Right lobe of liver (tissue), 6 donors: ENCODE measurements around the gene GRM2. TPM values are rescaled to one million over a fixed set of nuclear protein-coding genes. Genes with fewer than 3 reads are reported as not detected.

ENCODE experiments used
- ATAC-seq, 4 donors: fragments of 200-7000 bp; cut with Tn5 transposase; one replicate each; pipeline ENCODE4 v1.9.1; 2020; ENCODE audit warnings: mild to moderate bottlenecking in 4 of 4, moderate library complexity in 4 of 4
- DNase-seq, 3 donors: peaks; one replicate each; pipeline ENCODE4 v3.0.0-alpha.2; 2020
- H3K27ac ChIP-seq, 3 donors: fragments of 200-600 bp; one replicate each; pipeline ENCODE4 v1.8.0; 2022
- H3K27me3 ChIP-seq, 2 donors: fragments of 200-600 bp; one replicate each; pipeline ENCODE4 v1.8.0; 2022
- H3K36me3 ChIP-seq, 4 donors: fragments of 200-600 bp; sonication (generic) in 1 of 4; one replicate each; pipeline versions ENCODE4 v1.5.1 to v1.8.0; 2017 to 2022; ENCODE audit warnings: control low read depth in 1 of 4
- H3K4me1 ChIP-seq, 4 donors: fragments of 200-600 bp; sonication (generic) in 1 of 4; one replicate each; pipeline versions ENCODE4 v1.5.1 to v1.8.0; 2017 to 2022; ENCODE audit warnings: control low read depth in 1 of 4
- H3K4me3 ChIP-seq, 3 donors: fragments of 200-600 bp; one replicate each; pipeline ENCODE4 v1.8.0; 2022
- H3K9me3 ChIP-seq, 4 donors: fragments of 200-600 bp; sonication (generic) in 1 of 4; one replicate each; pipeline versions ENCODE4 v1.5.1 to v1.8.0; 2017 to 2022; ENCODE audit warnings: control low read depth in 1 of 4
- CTCF ChIP-seq, 4 donors: fragments of 200-600 bp in 3 of 4; fragments of 450-650 bp in 1 of 4; IDR thresholded peaks; one replicate each; pipeline versions ENCODE4 v1.5.1 to v1.8.0; 2016 to 2022; ENCODE audit warnings: antibody characterized with exemption in 4 of 4, mild to moderate bottlenecking in 2 of 4
- POLR2A ChIP-seq: fragments of 450-650 bp; IDR thresholded peaks from one replicate; pipeline ENCODE4 v1.6.1; 2017; ENCODE audit warnings: antibody characterized with exemption, mild to moderate bottlenecking
- WGBS: methylation state at CpG from one replicate; pipeline ENCODE4 v1.1.6; 2018; ENCODE audit warnings: low coverage, low lambda C conversion rate; ENCODE audit not compliant: insufficient coverage; ENCODE audit errors: missing lambda C conversion rate; 5-methylcytosine and 5-hydroxymethylcytosine counted together
- intact Hi-C, 2 donors: fragments of 100-400 bp; cut with DNase I; formaldehyde crosslinking; loops; one replicate each; pipeline versions ENCODE4 v1.11.2 to v1.14.1; 2022
- total RNA-seq, 6 experiments: library from RNA; depleted of rRNA in 2 of 6; stranded (reverse); fragments of >200 nt in 2 of 6; fragmentation: NEBNext Ultra II Directional in 3 of 6; extraction: Animal tissue kit (Norgen Biotek cat#: 25700) in 3 of 6; gene quantifications; one replicate each; pipeline versions ENCODE4 v1.1.0 to v1.2.4, GENCODE V29; 2016 to 2023
- donor health status: DM: no; HTN: yes; CAD: no.
- donor health status: DM: no; HTN: no; CAD: no.
- donor health status: DM: no; HTN: no; CAD: no.
- donor health status: DM: no; HTN: yes; CAD: no.
- donor health status: DM: no; HTN: yes; CAD: no.

The GRM2 gene
- total RNA-seq, 6 experiments from 2014 or later = 1.2 TPM; not detected in 5

- WGBS = 33% methylated on average over 1 of the region's 7 CpGs
- TF ChIP-seq CTCF (IDR thresholded peaks at IDR 0.05) (no peak), POLR2A (no peak)
These were observed 11.1 kb downstream of the GRM2 start for GRCh38 chr3:51717947-51718346.

GRCh38 chr3:51718547-51719409, 11.9 kb downstream of the GRM2 start:
- Histone ChIP-seq H3K36me3 (no peaks in the 10 kb centered on the region), H3K27ac (no peak overlapping the region), H3K4me3 (no peak overlapping the region), H3K4me1 (no peaks in the 10 kb centered on the region), H3K9me3 (no peaks in the 10 kb centered on the region), H3K27me3 (no peaks in the 10 kb centered on the region)
- DNase-seq (peak; percentile 82), ATAC-seq (peak; percentile 92 to 100 (median 97))
- 37% methylated on average over 13 of the region's 16 CpGs for WGBS
- intact Hi-C loops = no loop called here
- TF ChIP-seq CTCF (IDR thresholded peaks at IDR 0.05) = peak; percentile 68 to 93 (median 78)
- TF ChIP-seq POLR2A = no peak

More at GRCh38 chr3:51717947-51718346, 11.1 kb downstream of the GRM2 start:
- H3K27ac ChIP-seq = no peak overlapping the region
- no peaks in the 10 kb centered on the region for H3K36me3 ChIP-seq
- ATAC-seq = no peak
- no peaks in the 10 kb centered on the region for H3K4me1 ChIP-seq
- no peaks in the 10 kb centered on the region for H3K9me3 ChIP-seq
- no peaks in the 10 kb centered on the region for H3K27me3 ChIP-seq
- intact Hi-C loops = no loop called here
- no peak overlapping the region for H3K4me3 ChIP-seq
- DNase-seq = peak in 1 of 3 donors; percentile 18

GRCh38 chr3:51719410-51720025, 12.7 kb downstream of the GRM2 start:
- no peaks in the 10 kb centered on the region for H3K27me3 ChIP-seq

More at GRCh38 chr3:51719410-51720025, 12.7 kb downstream of the GRM2 start:
- ATAC-seq = no peak
- H3K4me3 ChIP-seq = no peak overlapping the region
- no peaks in the 10 kb centered on the region for H3K36me3 ChIP-seq
- DNase-seq = no peak
- intact Hi-C loops = no loop called here
- WGBS = 66% methylated on average over 5 of the region's 5 CpGs
- TF ChIP-seq CTCF (IDR thresholded peaks at IDR 0.05) (no peak), POLR2A (no peak)
- no peaks in the 10 kb centered on the region for H3K4me1 ChIP-seq
- H3K9me3 ChIP-seq = no peaks in the 10 kb centered on the region
- H3K27ac ChIP-seq = no peak overlapping the region
